ENCODE data around the gene TK1. TPM values are rescaled to one million over a fixed set of nuclear protein-coding genes. Genes with fewer than 3 reads are reported as not detected.

TK1 gene
- polyA plus RNA-seq, 2 of the 4 experiments (the other 2 are of a cell fraction): 90.9 to 355 TPM

- Histone ChIP-seq H3K4me1 (no peaks in the 10 kb centered on the region), H3K27ac (no peak overlapping the region), H3K9me3 (no peaks in the 10 kb centered on the region), H3K4me3 (no peak overlapping the region), H3K4me2 (no peak overlapping the region)
- ChIA-PET CTCF (interaction anchor here (0.6 to 17.1 kb wide), 6 partner anchors 27 to 196 kb away, joined by 3 to 150 read pairs (median 4); no protein-coding TSS in a partner anchor), POLR2A (no interaction called here)
- TF ChIP-seq RFX5 (IDR thresholded peaks at IDR 0.05) (no peak), POLR2AphosphoS2 (conservative IDR thresholded peaks at IDR 0.05; ENCODE audit: low read length) (peak; percentile 30), RARB (CRISPR knock-in tag; IDR thresholded peaks at IDR 0.05) (0 out of 2 replicates have a peak, but pooled peaks have one; percentile 34), RNF2 (IDR thresholded peaks at IDR 0.05; ENCODE audit: borderline replicate concordance, low read depth) (no peak), FOSB (CRISPR knock-in tag; IDR thresholded peaks at IDR 0.05) (peak; percentile 26; the same call in 1 of the 2 replicates)
- TF ChIP-seq, protein P1, sequence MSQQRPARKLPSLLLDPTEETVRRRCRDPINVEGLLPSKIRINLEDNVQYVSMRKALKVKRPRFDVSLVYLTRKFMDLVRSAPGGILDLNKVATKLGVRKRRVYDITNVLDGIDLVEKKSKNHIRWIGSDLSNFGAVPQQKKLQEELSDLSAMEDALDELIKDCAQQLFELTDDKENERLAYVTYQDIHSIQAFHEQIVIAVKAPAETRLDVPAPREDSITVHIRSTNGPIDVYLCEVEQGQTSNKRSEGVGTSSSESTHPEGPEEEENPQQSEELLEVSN (IDR thresholded peaks at IDR 0.05; ENCODE audit: borderline replicate concordance, low read depth): 0 out of 2 replicates have a peak, but pooled peaks have one; percentile 24
- no peak for FAIRE-seq
- 93% methylated on average over 16 of the region's 16 CpGs for WGBS (ENCODE audit: missing lambda C conversion rate)
- no peak for DNase-seq (ENCODE audit: low read depth in 1 of 2, low spot score in 1 of 2)
- no peak for ATAC-seq
These were observed 38.4 kb upstream of the TK1 start for GRCh38 chr17:78225088-78225865.

- WGBS (ENCODE audit: missing lambda C conversion rate): 90% methylated on average over 27 of the region's 27 CpGs
- H3K4me3 ChIP-seq: no peak overlapping the region
- no peaks in the 10 kb centered on the region for H3K9me3 ChIP-seq
- ChIA-PET POLR2A (no interaction called here), CTCF (interaction anchor here (1.3 to 17.1 kb wide), 3 partner anchors 28 to 197 kb away, joined by 3 to 150 read pairs (median 4); no protein-coding TSS in a partner anchor)
- no peak for TF ChIP-seq ZSCAN20 (CRISPR knock-in tag; IDR thresholded peaks at IDR 0.05)
- TF ChIP-seq ATOH8 (CRISPR knock-in tag; IDR thresholded peaks at IDR 0.05; ENCODE audit: low read depth): no peak
- TF ChIP-seq HOXA7 (CRISPR knock-in tag; IDR thresholded peaks at IDR 0.05): no peak
- TF ChIP-seq USF2 (IDR thresholded peaks at IDR 0.05): no peak
- no peak for TF ChIP-seq JUN (IDR thresholded peaks at IDR 0.05)
- no peak for TF ChIP-seq ZNF302 (CRISPR knock-in tag; IDR thresholded peaks at IDR 0.05)
- no peak for TF ChIP-seq HDAC2 (IDR thresholded peaks at IDR 0.05)
- no peak for TF ChIP-seq EP300 (IDR thresholded peaks at IDR 0.05)
- no peak for TF ChIP-seq EHF (CRISPR knock-in tag; IDR thresholded peaks at IDR 0.05)
- no peak for TF ChIP-seq GATA3 (IDR thresholded peaks at IDR 0.05; ENCODE audit: borderline replicate concordance)
- no peak for TF ChIP-seq SMC3 (IDR thresholded peaks at IDR 0.05)
- TF ChIP-seq MAFK (IDR thresholded peaks at IDR 0.05; ENCODE audit: partially characterized antibody): no peak
- no peak for TF ChIP-seq RAD21 (conservative IDR thresholded peaks at IDR 0.05 in 1 of 2, IDR thresholded peaks at IDR 0.05 in 1 of 2)
- TF ChIP-seq POLR2AphosphoS2 (conservative IDR thresholded peaks at IDR 0.05; ENCODE audit: low read length): no peak
- TF ChIP-seq HOXB5 (CRISPR knock-in tag; IDR thresholded peaks at IDR 0.05): no peak
- TF ChIP-seq ZC3H11A (IDR thresholded peaks at IDR 0.05): no peak
- TF ChIP-seq RARB (CRISPR knock-in tag; IDR thresholded peaks at IDR 0.05): no peak
- no peak for TF ChIP-seq RNF2 (IDR thresholded peaks at IDR 0.05; ENCODE audit: borderline replicate concordance, low read depth)
- no peak for TF ChIP-seq REST (IDR thresholded peaks at IDR 0.05)
- no peak for TF ChIP-seq NPAS2 (CRISPR knock-in tag; IDR thresholded peaks at IDR 0.05; ENCODE audit: borderline replicate concordance)
- DNase-seq (ENCODE audit: low read depth in 1 of 2, low spot score in 1 of 2) (no peak), FAIRE-seq (no peak), ATAC-seq (no peak)
- no peaks in the 10 kb centered on the region for H3K4me1 ChIP-seq
- H3K27ac ChIP-seq: no peak overlapping the region
- H3K4me2 ChIP-seq: no peak overlapping the region
These were observed 37.6 kb upstream of the TK1 start for GRCh38 chr17:78224231-78225087.
